Calu3 (cell line): ENCODE results near the gene CCDC191. TPM values are rescaled to one million over a fixed set of nuclear protein-coding genes. Genes with fewer than 3 reads are reported as not detected.

ENCODE experiments used
- BruUV-seq: library from RNA; stranded (reverse); fragments of 400-500 nt; replicated peaks from 2 replicates; lab custom pipeline; 2021; lab: Mats Ljungman, UMichigan
- CTCF ChIA-PET: fragments of 300-600 bp; sonication (Branson Sonifier 250); formaldehyde crosslinking; loops from one replicate; lab custom pipeline; 2022; ENCODE audit warnings: antibody characterized with exemption; lab: Charles Lee
- DNase-seq: peaks from one replicate; pipeline ENCODE4 v3.0.0; 2022
- H3K27ac Mint-ChIP-seq: one replicate; pipeline ENCODE4 v1.8.0; 2022; ENCODE audit warnings: mixed read lengths; ENCODE audit not compliant: unreplicated experiment
- H3K27me3 Mint-ChIP-seq: one replicate; pipeline ENCODE4 v1.8.0; 2022; ENCODE audit warnings: mixed read lengths; ENCODE audit not compliant: unreplicated experiment
- H3K36me3 Mint-ChIP-seq: one replicate; pipeline ENCODE4 v1.8.0; 2022; ENCODE audit warnings: mild to moderate bottlenecking, moderate library complexity, mixed read lengths; ENCODE audit not compliant: insufficient read depth, unreplicated experiment
- H3K4me1 Mint-ChIP-seq: one replicate; pipeline ENCODE4 v1.8.0; 2022; ENCODE audit warnings: mild to moderate bottlenecking, low read depth, mixed read lengths; ENCODE audit not compliant: unreplicated experiment
- H3K4me3 Mint-ChIP-seq: one replicate; pipeline ENCODE4 v1.8.0; 2022; ENCODE audit warnings: mild to moderate bottlenecking, low read depth, moderate library complexity, mixed read lengths; ENCODE audit not compliant: unreplicated experiment
- H3K9me3 Mint-ChIP-seq: one replicate; pipeline ENCODE4 v1.8.0; 2022; ENCODE audit warnings: low read depth, mixed read lengths; ENCODE audit not compliant: unreplicated experiment
- CTCF ChIP-seq: fragments of 200-600 bp; IDR thresholded peaks from one replicate; pipeline ENCODE4 v1.8.0; 2022; ENCODE audit warnings: antibody characterized with exemption; ENCODE audit not compliant: unreplicated experiment
- intact Hi-C: fragments of 100-400 bp; cut with micrococcal nuclease; formaldehyde crosslinking; loops from one replicate; pipeline ENCODE4 v1.10.0; 2022; ENCODE audit not compliant: unreplicated experiment
- total RNA-seq: library from RNA; stranded (reverse); gene quantifications from 2 replicates; pipeline ENCODE4 v1.2.3, GENCODE V29; 2022

The CCDC191 gene
- total RNA-seq, 1 experiment from 2014 or later = 6.5 TPM

DNA sequence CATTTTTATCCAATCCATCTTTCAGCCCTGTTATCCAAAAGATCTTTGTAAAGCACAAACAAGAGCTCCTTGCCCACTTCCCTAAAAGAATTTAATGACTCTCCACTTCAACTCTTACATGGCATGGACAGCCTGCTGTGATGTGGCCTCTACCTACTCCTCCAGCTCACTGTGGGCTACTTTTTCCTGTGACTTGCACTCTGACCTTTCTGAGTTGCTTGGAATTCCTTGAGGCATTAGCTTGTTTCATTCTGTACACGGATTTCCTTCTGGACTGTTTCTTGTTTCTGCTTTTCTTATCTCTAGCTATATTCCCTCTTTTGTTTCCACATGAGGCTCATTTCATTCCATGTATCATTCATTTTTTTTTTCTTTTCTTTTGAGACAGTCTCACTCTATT is 15.5 kb upstream of the CCDC191 start:
- no peak for DNase-seq
- Mint-ChIP-seq H3K36me3 (peaks cover 15% of the 10 kb centered on the region), H3K4me1 (no peaks in the 10 kb centered on the region), H3K27me3 (no peaks in the 10 kb centered on the region), H3K27ac (no peak overlapping the region), H3K9me3 (no peaks in the 10 kb centered on the region), H3K4me3 (no peak overlapping the region)
- no peak for TF ChIP-seq CTCF
- CTCF ChIA-PET = interaction anchor here (0.6 kb wide), 1 partner anchor 233 kb away, joined by 3 read pairs; the partner anchor contains the start of gene GRAMD1C
- intact Hi-C loops = no loop called here
- no TSS peak for BruUV-seq

DNA sequence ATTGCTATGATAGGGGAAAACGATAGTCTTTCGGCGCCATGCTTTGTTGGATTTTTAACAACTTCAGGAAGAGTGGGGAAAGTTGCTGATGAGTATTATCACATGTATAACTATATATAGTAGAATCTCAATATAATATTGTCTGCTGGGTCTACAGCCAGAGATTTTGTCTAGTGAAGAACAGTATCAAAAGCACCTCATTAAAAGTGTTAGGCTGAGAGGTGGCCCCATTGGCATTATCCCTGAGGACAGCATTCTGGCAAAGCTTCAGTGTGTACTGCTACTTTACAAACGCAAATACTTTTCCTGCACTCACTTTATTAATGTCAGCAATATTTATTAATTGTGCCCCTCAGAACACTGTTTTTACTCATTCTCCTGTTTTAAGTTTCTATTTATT is 12.0 kb upstream of the CCDC191 start:
- no peaks in the 10 kb centered on the region for H3K9me3 Mint-ChIP-seq
- CTCF ChIA-PET = no interaction called here
- TF ChIP-seq CTCF = no peak
- no peaks in the 10 kb centered on the region for H3K4me1 Mint-ChIP-seq
- DNase-seq = no peak
- H3K36me3 Mint-ChIP-seq = peaks cover 16% of the 10 kb centered on the region
- H3K4me3 Mint-ChIP-seq = no peak overlapping the region
- intact Hi-C loops = no loop called here
- no TSS peak for BruUV-seq
- H3K27me3 Mint-ChIP-seq = no peaks in the 10 kb centered on the region
- no peak overlapping the region for H3K27ac Mint-ChIP-seq

- CTCF ChIA-PET = no interaction called here
- no peak for DNase-seq
- intact Hi-C loops = no loop called here
- H3K27ac Mint-ChIP-seq = no peak overlapping the region
- no peaks in the 10 kb centered on the region for H3K4me1 Mint-ChIP-seq
- TF ChIP-seq CTCF = no peak
- H3K4me3 Mint-ChIP-seq = no peak overlapping the region
- H3K27me3 Mint-ChIP-seq = no peaks in the 10 kb centered on the region
- no peaks in the 10 kb centered on the region for H3K9me3 Mint-ChIP-seq
- peaks cover 16% of the 10 kb centered on the region for H3K36me3 Mint-ChIP-seq
- BruUV-seq = no TSS peak
Observed at GRCh38 chr3:114067804-114068203, 11.5 kb upstream of the CCDC191 start.

DNA sequence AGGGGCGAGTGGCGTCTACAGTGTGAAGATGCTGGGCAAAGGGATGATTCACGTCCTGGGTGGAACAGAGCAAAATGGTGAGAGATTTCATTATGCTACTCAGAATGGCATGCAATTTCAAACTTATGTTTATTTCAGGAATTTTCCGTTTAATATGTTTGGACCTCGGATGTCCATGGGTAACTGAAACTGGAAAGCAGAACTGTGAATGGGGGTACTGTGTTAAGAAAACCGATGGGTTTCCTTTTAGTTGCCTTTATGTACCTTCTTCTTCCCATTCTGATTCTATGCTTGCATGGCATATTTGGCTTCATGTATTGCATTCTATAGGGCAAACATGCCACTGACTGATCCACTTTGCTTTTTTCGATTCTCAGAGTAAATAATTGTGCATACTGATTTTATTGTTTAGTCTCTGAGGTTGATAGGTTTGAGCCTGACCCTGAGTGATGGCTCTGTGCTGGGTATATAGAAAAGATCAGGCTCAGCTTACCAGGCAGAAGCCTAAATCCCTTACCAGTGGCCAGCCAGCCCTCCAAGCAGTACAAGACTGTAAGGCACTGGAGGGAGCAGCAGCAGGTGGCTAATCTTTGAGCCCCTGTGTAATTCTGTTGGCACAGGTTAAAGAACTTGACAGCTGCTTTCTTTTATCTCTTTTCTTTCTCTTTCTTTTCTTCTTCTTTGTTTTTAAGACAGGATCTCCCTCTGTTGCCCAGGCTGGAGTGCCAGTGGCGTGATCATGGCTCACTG is 4.8 kb upstream of the CCDC191 start:
- H3K27ac Mint-ChIP-seq = no peak overlapping the region
- CTCF ChIA-PET = no interaction called here

More for the DNA sequence above, 4.8 kb upstream of the CCDC191 start:
- Mint-ChIP-seq H3K36me3 (peaks cover 23% of the 10 kb centered on the region), H3K4me3 (no peak overlapping the region), H3K4me1 (peaks cover 16% of the 10 kb centered on the region), H3K27me3 (no peaks in the 10 kb centered on the region), H3K9me3 (no peaks in the 10 kb centered on the region)
- no TSS peak for BruUV-seq
- DNase-seq = no peak
- no peak for TF ChIP-seq CTCF
- intact Hi-C loops = no loop called here
